Renal pelvis (tissue), 4 donors: ENCODE data around the gene RANBP9. TPM values are rescaled to one million over a fixed set of nuclear protein-coding genes. Genes with fewer than 3 reads are reported as not detected.
A peak's percentile ranks its signal among the peaks of the same experiment; 100 is the strongest.

ENCODE experiments used
- DNase-seq: peaks from one replicate; pipeline ENCODE4 v3.0.0-alpha.2; 2013
- polyA plus RNA-seq, 3 donors: library from polyadenylated mRNA; unstranded; fragments of 120-200 nt; gene quantifications; one replicate each; pipeline ENCODE4 v1.2.1, GENCODE V29; 2013; ENCODE audit not compliant: insufficient read length in 3 of 3

RANBP9 gene
- polyA plus RNA-seq, 3 donors: 39.9 to 41.6 (median 39.9) TPM

- no peak for DNase-seq
Measured at GRCh38 chr6:13716225-13716954, 4.8 kb upstream of the RANBP9 start.

- no peak for DNase-seq
Measured at GRCh38 chr6:13715444-13715883, 3.8 kb upstream of the RANBP9 start.

GRCh38 chr6:13712599-13712898 lies 914 bp upstream of the RANBP9 start:
- no peak for DNase-seq

GRCh38 chr6:13711324-13711732 lies 307 bp downstream of the RANBP9 start:
- no peak for DNase-seq

GRCh38 chr6:13710552-13711323 lies 897 bp downstream of the RANBP9 start:
- peak; percentile 66 for DNase-seq

- no peak for DNase-seq
Measured at GRCh38 chr6:13709689-13710551, 1.7 kb downstream of the RANBP9 start.

- DNase-seq: no peak
Measured at GRCh38 chr6:13708736-13709135, 2.9 kb downstream of the RANBP9 start.

- DNase-seq: no peak
Measured at GRCh38 chr6:13703496-13703895, 8.1 kb downstream of the RANBP9 start.

- DNase-seq: no peak
Measured at GRCh38 chr6:13702809-13703302, 8.8 kb downstream of the RANBP9 start.

GRCh38 chr6:13700232-13700631 lies 11.4 kb downstream of the RANBP9 start:
- DNase-seq: no peak

- no peak for DNase-seq
Measured at GRCh38 chr6:13698715-13699114, 12.9 kb downstream of the RANBP9 start.

GRCh38 chr6:13697857-13698256 lies 13.8 kb downstream of the RANBP9 start:
- DNase-seq: no peak

- no peak for DNase-seq
Measured at GRCh38 chr6:13696226-13696625, 15.4 kb downstream of the RANBP9 start.

- no peak for DNase-seq
Measured at GRCh38 chr6:13695252-13695651, 16.4 kb downstream of the RANBP9 start.

GRCh38 chr6:13694562-13694961 lies 17.1 kb downstream of the RANBP9 start:
- DNase-seq: no peak

- DNase-seq: no peak
Measured at GRCh38 chr6:13689511-13690256, 22.0 kb downstream of the RANBP9 start.

- DNase-seq: no peak
Measured at GRCh38 chr6:13688692-13689196, 22.9 kb downstream of the RANBP9 start.

- no peak for DNase-seq
Measured at GRCh38 chr6:13687917-13688351, 23.7 kb downstream of the RANBP9 start.

- no peak for DNase-seq
Measured at GRCh38 chr6:13684855-13685254, 26.8 kb downstream of the RANBP9 start.

- no peak for DNase-seq
Measured at GRCh38 chr6:13683038-13683437, 28.6 kb downstream of the RANBP9 start.

- DNase-seq: no peak
Measured at GRCh38 chr6:13682346-13682745, 29.3 kb downstream of the RANBP9 start.
